Measurements from ENCODE around the gene ANGEL2. TPM values are rescaled to one million over a fixed set of nuclear protein-coding genes. Genes with fewer than 3 reads are reported as not detected.

ANGEL2 gene
- total RNA-seq, 1 experiment from 2014 or later = 25.5 TPM

- TF ChIP-seq EZH2phosphoT487 (IDR thresholded peaks at IDR 0.05; ENCODE audit: borderline replicate concordance) (no peak), MAX (IDR thresholded peaks at IDR 0.05) (no peak; the same call in 1 of the 2 replicates), EZH2 (IDR thresholded peaks at IDR 0.05) (no peak)
Observed at GRCh38 chr1:213051127-213051880, 35.6 kb upstream of the ANGEL2 start, which contains the start of gene RPS6KC1 (continued).

- H3K79me2 ChIP-seq (ENCODE audit: insufficient read depth, low read length) = peaks cover 44% of the 10 kb centered on the region
- H3K9me2 ChIP-seq (ENCODE audit: insufficient read depth) = no peaks in the 10 kb centered on the region
- H2AFZ ChIP-seq (ENCODE audit: low read depth, low read length, poor library complexity, severe bottlenecking) = peak overlapping the region; percentile 24
- H3K27me3 ChIP-seq (ENCODE audit: insufficient read depth, low read length) = no peaks in the 10 kb centered on the region
- peak overlapping the region; percentile 83 for H3K4me2 ChIP-seq (ENCODE audit: low read length)
- ChIA-PET RAD21 (ENCODE audit: low non-redundant PET in 1 of 2, low total read pairs in 2 of 2, uncharacterized antibody in 2 of 2, unreplicated experiment in 2 of 2) (no interaction called here), POLR2A (no interaction called here), CTCF (interaction anchor here (1.0 to 1.1 kb wide), 2 partner anchors 11 to 301 kb away, joined by 3 read pairs; no protein-coding TSS in a partner anchor)
- H3K36me3 ChIP-seq (ENCODE audit: control insufficient read depth in 1 of 2, insufficient read depth in 2 of 2, low read length in 2 of 2) = no peaks in the 10 kb centered on the region
- TF ChIP-seq POLR2AphosphoS5 (IDR thresholded peaks at IDR 0.05; ENCODE audit: low read depth, low read length) (no peak), CEBPB (IDR thresholded peaks at IDR 0.05; ENCODE audit: low read depth) (no peak), FOSL1 (IDR thresholded peaks at IDR 0.05; ENCODE audit: low read depth) (no peak), ZFX (IDR thresholded peaks at IDR 0.05) (no peak), TCF7L2 (IDR thresholded peaks at IDR 0.05; ENCODE audit: borderline replicate concordance, extremely low read depth, insufficient read depth, insufficient read length) (no peak), ELF1 (IDR thresholded peaks at IDR 0.05; ENCODE audit: borderline replicate concordance, low read depth) (no peak), ATF3 (IDR thresholded peaks at IDR 0.05) (no peak), EZH2phosphoT487 (IDR thresholded peaks at IDR 0.05; ENCODE audit: borderline replicate concordance) (no peak), EGR1 (IDR thresholded peaks at IDR 0.05; ENCODE audit: low read depth) (no peak), CBX3 (IDR thresholded peaks at IDR 0.05; ENCODE audit: low read depth) (no peak), MAX (IDR thresholded peaks at IDR 0.05) (no peak), SRF (IDR thresholded peaks at IDR 0.05; ENCODE audit: low read depth) (no peak), POLR2A (IDR thresholded peaks at IDR 0.05; ENCODE audit: borderline replicate concordance, extremely low read depth, insufficient read depth, insufficient read length) (no peak), SP1 (IDR thresholded peaks at IDR 0.05; ENCODE audit: low read depth) (no peak), YY1 (IDR thresholded peaks at IDR 0.05; ENCODE audit: extremely low read depth, insufficient replicate concordance, low read depth, low read length) (no peak), RAD21 (IDR thresholded peaks at IDR 0.05; ENCODE audit: low read depth) (no peak)
- H3K4me3 ChIP-seq (replicated peaks in 1 of 2; ENCODE audit: low read depth in 1 of 2, low read length in 2 of 2) = peak overlapping the region; percentile 93
- ATAC-seq (peak; percentile 45), DNase-seq (ENCODE audit: low read depth, low spot score) (no peak)
- no peaks in the 10 kb centered on the region for H4K20me1 ChIP-seq (ENCODE audit: insufficient read depth)
- H3K27ac ChIP-seq (ENCODE audit: low read depth, low read length) = peak overlapping the region; percentile 60
- H3K4me1 ChIP-seq (ENCODE audit: control insufficient read depth in 1 of 2, insufficient read depth in 2 of 2, low read length in 2 of 2) = peaks cover 8 to 24% of the 10 kb centered on the region in 2 experiments; a peak in 3 of 4 replicates
- no peaks in the 10 kb centered on the region for H3K9me3 ChIP-seq (ENCODE audit: control insufficient read depth in 1 of 2, insufficient read depth in 1 of 2, low read depth in 1 of 2, low read length in 2 of 2)
- intact Hi-C loops (cut with micrococcal nuclease) = no loop called here
- peak overlapping the region; percentile 70 for H3K9ac ChIP-seq (ENCODE audit: low read length)
- BruUV-seq (replicated peaks) = no TSS peak
Observed at GRCh38 chr1:213050745-213051126, 35.1 kb upstream of the ANGEL2 start.

Measured in HCT116 (cell line).